Spleen (tissue), 11 donors: ENCODE data around the gene CATSPERD. TPM values are rescaled to one million over a fixed set of nuclear protein-coding genes. Genes with fewer than 3 reads are reported as not detected.

Experiments
- DNase-seq: peaks from one replicate; pipeline ENCODE4 v3.0.0-alpha.2; 2020
- H3K27ac ChIP-seq, 8 donors: fragments of 200-600 bp; sonication (generic) in 7 of 8; 1 replicate in 4 of 8; 2 replicates in 4 of 8; pipeline versions ENCODE4 v1.5.0 to v1.8.0; 2016 to 2021; ENCODE audit warnings: inconsistent platforms in 4 of 8, mild to moderate bottlenecking in 4 of 8, moderate library complexity in 1 of 8
- H3K27me3 ChIP-seq, 7 donors: fragments of 200-600 bp; sonication (generic) in 6 of 7; replicated peaks in 1 of 7; 1 replicate in 4 of 7; 2 replicates in 3 of 7; pipeline versions ENCODE4 v1.5.0 to v1.8.0; 2016 to 2021; ENCODE audit warnings: inconsistent platforms in 3 of 7, mild to moderate bottlenecking in 1 of 7
- H3K36me3 ChIP-seq, 6 donors: fragments of 200-600 bp; sonication (generic) in 5 of 6; 1 replicate in 4 of 6; 2 replicates in 2 of 6; pipeline versions ENCODE4 v1.5.0 to v1.8.0; 2016 to 2021; ENCODE audit warnings: inconsistent platforms in 2 of 6
- H3K4me1 ChIP-seq, 6 donors: fragments of 200-600 bp; sonication (generic) in 5 of 6; 1 replicate in 3 of 6; 2 replicates in 3 of 6; pipeline versions ENCODE4 v1.5.0 to v1.8.0; 2016 to 2021; ENCODE audit warnings: inconsistent platforms in 3 of 6
- H3K4me3 ChIP-seq, 8 donors: fragments of 200-600 bp; sonication (generic) in 7 of 8; 1 replicate in 4 of 8; 2 replicates in 4 of 8; pipeline versions ENCODE4 v1.5.0 to v1.8.0; 2016 to 2021; ENCODE audit warnings: inconsistent platforms in 4 of 8, mild to moderate bottlenecking in 4 of 8, moderate library complexity in 2 of 8
- H3K9me3 ChIP-seq, 8 donors: fragments of 200-600 bp; sonication (generic) in 7 of 8; 1 replicate in 4 of 8; 2 replicates in 4 of 8; pipeline versions ENCODE4 v1.5.0 to v1.8.0; 2016 to 2021; ENCODE audit warnings: inconsistent platforms in 4 of 8
- CTCF ChIP-seq, 11 experiments: fragments of 200-600 bp in 7 of 11; fragments of 450-650 bp in 4 of 11; sonication (generic) in 4 of 11; IDR thresholded peaks in 8 of 11; conservative IDR thresholded peaks in 3 of 11; 1 replicate in 7 of 11; 2 replicates in 4 of 11; pipeline versions ENCODE4 v1.4.0 to v1.8.0; 2016 to 2021; ENCODE audit warnings: antibody characterized with exemption in 11 of 11, inconsistent platforms in 4 of 11, mild to moderate bottlenecking in 1 of 11
- POLR2A ChIP-seq, 3 donors: fragments of 450-650 bp; IDR thresholded peaks; one replicate each; pipeline ENCODE4 v1.5.1; 2017; ENCODE audit warnings: antibody characterized with exemption in 3 of 3, mild to moderate bottlenecking in 1 of 3
- POLR2AphosphoS5 ChIP-seq, 3 donors: sonication (generic); formaldehyde crosslinking; IDR thresholded peaks; one replicate each; pipeline ENCODE4 v1.5.1; 2017; ENCODE audit warnings: antibody characterized with exemption in 3 of 3
- WGBS, 5 donors: extraction: QIAGEN DNeasy Blood & Tissue Kit in 3 of 5; methylation state at CpG; one replicate each; pipeline versions ENCODE4 v1.1.5 to v1.1.7; 2013 to 2018; 5-methylcytosine and 5-hydroxymethylcytosine counted together
- intact Hi-C: fragments of 100-400 bp; cut with DNase I; formaldehyde crosslinking; loops from one replicate; pipeline ENCODE4 v1.15.0; 2023; ENCODE audit warnings: low total_unique reads
- polyA plus RNA-seq, 3 donors: library from polyadenylated mRNA; stranded (reverse); fragments of 200-250 nt; gene quantifications; one replicate each; pipeline ENCODE4 v1.2.1, GENCODE V29; 2013
- total RNA-seq, 7 donors: library from RNA; depleted of rRNA in 3 of 7; stranded (reverse); fragments of >200 nt in 3 of 7; fragmentation: NEBNext Ultra II Directional in 4 of 7; extraction: Animal tissue kit (Norgen Biotek cat#: 25700) in 4 of 7; gene quantifications; one replicate each; pipeline versions ENCODE4 v1.1.0 to v1.2.1, GENCODE V29; 2016 to 2021
- donor health status: healthy with polysubstance abuse.
- donor health status: DM: no; HTN: no; CAD: no; lungs with moderate emphysema.
- donor health status: DM: no; HTN: no; CAD: no.
- donor health status: Bipolar disorder and iron deficiency.
- donor health status: healthy.
- donor health status: DM: no; HTN: no; CAD: no.
- donor health status: DM: yes; HTN: yes; CAD: no.

Gene CATSPERD
- total and polyA plus RNA-seq, 10 donors: not detected

DNA sequence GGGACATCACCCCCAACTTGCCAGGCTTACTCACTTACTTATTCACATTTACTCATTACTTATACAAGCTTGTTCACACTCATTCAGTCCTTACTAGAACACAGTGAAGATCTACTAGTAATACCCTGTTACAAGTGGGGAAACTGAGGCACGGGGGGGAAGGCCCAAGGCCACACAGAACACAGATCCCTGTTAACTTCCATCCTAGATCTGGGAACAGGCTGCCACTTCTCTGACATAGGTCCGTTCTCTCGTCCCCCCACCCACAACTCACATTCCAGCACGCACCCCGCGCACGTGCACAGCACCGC is 83.0 kb downstream of the CATSPERD start:
- Histone ChIP-seq H3K9me3 (no peaks in the 10 kb centered on the region), H3K27me3 (peaks cover 0 to 77% (median 46%) of the 10 kb centered on the region in 7 donors), H3K4me1 (peaks cover 6 to 67% (median 32%) of the 10 kb centered on the region in 6 donors), H3K27ac (no peak overlapping the region), H3K36me3 (no peaks in the 10 kb centered on the region), H3K4me3 (peak overlapping the region in 7 of 8 donors; percentile 7 to 62 (median 29))
- intact Hi-C loops: loop anchor here (5.0 kb wide), 1 partner anchor 89 kb away; no protein-coding TSS in a partner anchor
- 8 to 22% (median 14%) methylated on average over 8 of the region's 8 CpGs for WGBS, 5 donors
- DNase-seq: no peak
- no peak for TF ChIP-seq CTCF (IDR thresholded peaks at IDR 0.05 in 8 of 11, conservative IDR thresholded peaks at IDR 0.05 in 3 of 11)
- TF ChIP-seq POLR2AphosphoS5 (IDR thresholded peaks at IDR 0.05): no peak

DNA sequence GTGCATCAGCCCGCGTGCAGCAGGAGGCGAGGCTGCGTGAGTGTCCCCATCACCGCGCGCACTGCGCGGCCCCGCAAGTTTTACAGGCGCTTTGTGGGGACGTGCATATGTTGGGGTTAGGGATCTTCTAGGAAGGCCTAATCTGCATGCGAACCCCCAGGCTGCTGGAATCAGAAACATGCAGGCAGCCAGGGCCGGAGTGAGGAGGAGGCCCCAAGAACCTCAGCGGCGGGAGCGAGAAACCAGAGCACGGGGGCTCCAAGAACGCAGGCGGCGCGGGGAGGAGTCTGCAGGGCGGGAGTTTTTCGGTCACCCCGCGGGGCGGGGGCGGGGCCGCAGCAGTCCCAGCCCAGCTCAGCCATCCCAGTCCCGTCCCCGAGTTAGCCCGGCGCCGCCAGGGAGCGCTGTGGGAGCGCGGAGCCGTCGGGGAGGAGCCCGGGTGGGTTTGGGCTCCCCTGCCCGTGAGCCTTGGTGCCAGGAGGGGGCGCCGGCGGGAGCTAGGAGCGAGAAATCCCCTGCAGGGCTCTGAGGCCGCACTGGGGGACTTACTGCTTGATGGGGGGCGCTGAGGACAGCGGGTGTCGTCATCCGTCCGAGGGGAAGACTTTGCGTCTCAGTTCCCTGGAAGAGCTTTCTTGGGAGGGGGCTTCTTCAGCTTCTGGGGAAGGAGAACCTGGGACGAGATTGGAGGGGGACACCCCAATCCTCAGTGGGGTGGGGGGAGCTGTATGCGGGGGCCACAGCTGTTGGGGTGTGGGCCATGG is 83.5 kb downstream of the CATSPERD start:
- H3K27ac ChIP-seq: peak overlapping the region in 1 of 8 donors; percentile 16
- no peaks in the 10 kb centered on the region for H3K9me3 ChIP-seq
- peaks cover 0 to 71% (median 46%) of the 10 kb centered on the region in 7 donors for H3K27me3 ChIP-seq
- intact Hi-C loops: loop anchor here (5.0 kb wide), 1 partner anchor 88 kb away; no protein-coding TSS in a partner anchor
- 0 to 4% (median 1%) methylated on average over 24 to 54 of the region's 54 CpGs for WGBS, 5 donors
- peak overlapping the region in 7 of 8 donors; percentile 7 to 62 (median 29) for H3K4me3 ChIP-seq
- no peak for TF ChIP-seq POLR2A (IDR thresholded peaks at IDR 0.05)
- TF ChIP-seq CTCF (IDR thresholded peaks at IDR 0.05 in 8 of 11, conservative IDR thresholded peaks at IDR 0.05 in 3 of 11): peak; percentile 74 to 96 (median 91)
- peak; percentile 44 to 79 (median 65) for TF ChIP-seq POLR2AphosphoS5 (IDR thresholded peaks at IDR 0.05)
- peaks cover 6 to 62% (median 32%) of the 10 kb centered on the region in 6 donors for H3K4me1 ChIP-seq
- H3K36me3 ChIP-seq: no peaks in the 10 kb centered on the region
- peak; percentile 95 for DNase-seq

- Histone ChIP-seq H3K27me3 (peaks cover 0 to 63% (median 46%) of the 10 kb centered on the region in 7 donors), H3K27ac (peak within 1 kb of the TSS in 2 of 8 donors; percentile 16 to 57), H3K4me1 (peaks cover 6 to 54% (median 29%) of the 10 kb centered on the region in 6 donors), H3K4me3 (peak within 1 kb of the TSS; percentile 7 to 62 (median 27)), H3K36me3 (no peaks in the 10 kb centered on the region), H3K9me3 (no peaks in the 10 kb centered on the region)
- 2 to 12% (median 2%) methylated on average over 10 to 106 of the region's 107 CpGs for WGBS, 5 donors
- intact Hi-C loops: loop anchor here (5.0 kb wide), 1 partner anchor 88 kb away; no protein-coding TSS in a partner anchor
- TF ChIP-seq POLR2AphosphoS5 (IDR thresholded peaks at IDR 0.05) (no peak), CTCF (IDR thresholded peaks at IDR 0.05 in 8 of 11, conservative IDR thresholded peaks at IDR 0.05 in 3 of 11) (no peak)
- DNase-seq: peak; percentile 82
Observed at GRCh38 chr19:5804516-5805461, 84.4 kb downstream of the CATSPERD start, which contains the start of gene NRTN. Gene NRTN, plus strand, starts transcription at chr19:5805067. Its CDS starts 19,099 bp downstream, at chr19:5824166.
